Astrocyte (in vitro differentiated cells and primary cell): ENCODE results near the gene GNG2.

Source experiments
- CTCF ChIP-seq: IDR thresholded peaks from 2 replicates; pipeline ENCODE4 v1.5.1; 2011; ENCODE audit warnings: low read depth, mild to moderate bottlenecking, inconsistent platforms, low read length, moderate library complexity; ENCODE audit not compliant: insufficient read depth
- EZH2 ChIP-seq: IDR thresholded peaks from 2 replicates; pipeline ENCODE4 v1.6.1; 2012; ENCODE audit warnings: mild to moderate bottlenecking, low read length, inconsistent platforms; ENCODE audit not compliant: insufficient read depth

- TF ChIP-seq CTCF (no peak), EZH2 (no peak)
These were observed 82.6 kb downstream of the GNG2 start for GRCh38 chr14:51942971-51943370.
